Left lung (tissue), 10 donors: ENCODE results near the gene PDLIM7. TPM values are rescaled to one million over a fixed set of nuclear protein-coding genes. Genes with fewer than 3 reads are reported as not detected.
"Not testable (repeated sequence)": the region's sequence is repeated elsewhere in the genome, so short reads cannot be mapped to it uniquely, and the experiment has no call there.

Experiments used
- ATAC-seq: fragments of 200-7000 bp; cut with Tn5 transposase; one replicate; pipeline ENCODE4 v1.9.1; 2020; ENCODE audit warnings: moderate library complexity
- DNase-seq, 4 donors: peaks; one replicate each; pipeline ENCODE4 v3.0.0-alpha.2; 2013 to 2020
- H3K27ac ChIP-seq, 2 donors: fragments of 200-600 bp; sonication (generic) in 1 of 2; one replicate each; pipeline versions ENCODE4 v1.5.0 to v1.8.0; 2020 to 2021
- H3K27me3 ChIP-seq, 2 donors: fragments of 200-600 bp; sonication (generic) in 1 of 2; one replicate each; pipeline versions ENCODE4 v1.5.0 to v1.8.0; 2020 to 2021
- H3K36me3 ChIP-seq, 2 donors: fragments of 200-600 bp; sonication (generic) in 1 of 2; one replicate each; pipeline versions ENCODE4 v1.5.0 to v1.8.0; 2020 to 2021
- H3K4me1 ChIP-seq, 2 donors: fragments of 200-600 bp; one replicate each; pipeline ENCODE4 v1.8.0; 2021
- H3K4me3 ChIP-seq, 2 donors: fragments of 200-600 bp; sonication (generic) in 1 of 2; one replicate each; pipeline versions ENCODE4 v1.5.0 to v1.8.0; 2020 to 2021; ENCODE audit warnings: mild to moderate bottlenecking in 1 of 2
- H3K9me3 ChIP-seq, 2 donors: fragments of 200-600 bp; sonication (generic) in 1 of 2; one replicate each; pipeline versions ENCODE4 v1.5.0 to v1.8.0; 2020 to 2021
- CTCF ChIP-seq, 2 donors: fragments of 200-600 bp; sonication (generic) in 1 of 2; IDR thresholded peaks; one replicate each; pipeline versions ENCODE4 v1.5.0 to v1.8.0; 2021; ENCODE audit warnings: antibody characterized with exemption in 2 of 2
- intact Hi-C, 2 donors: fragments of 100-400 bp; cut with DNase I; formaldehyde crosslinking; loops; one replicate each; pipeline versions ENCODE4 v1.11.2 to v1.14.2; 2022
- polyA plus RNA-seq, 6 donors: library from polyadenylated mRNA; unstranded; fragments of 120-200 nt; gene quantifications; one replicate each; pipeline ENCODE4 v1.2.1, GENCODE V29; 2013; ENCODE audit not compliant: insufficient read length in 6 of 6
- total RNA-seq, 2 donors: library from RNA; stranded (reverse); fragmentation: NEBNext Ultra II Directional; extraction: Animal tissue kit (Norgen Biotek cat#: 25700); gene quantifications; one replicate each; pipeline ENCODE4 v1.2.1, GENCODE V29; 2021
- donor health status: DM: no; HTN: yes; CAD: no.
- donor health status: DM: no; HTN: no; CAD: no.

The PDLIM7 gene
- total and polyA plus RNA-seq, 8 donors = 60.9 to 141 (median 90.2) TPM

GRCh38 chr5:177536386-177536785 is 39.0 kb upstream of the PDLIM7 start:
- intact Hi-C loops = no loop called here
- H3K36me3 ChIP-seq = peaks cover 0 to 77% of the 10 kb centered on the region in 2 donors
- DNase-seq (no peak), ATAC-seq (no peak)
- H3K4me3 ChIP-seq = no peak overlapping the region
- H3K9me3 ChIP-seq = no peaks in the 10 kb centered on the region
- peaks cover 3 to 22% of the 10 kb centered on the region in 2 donors for H3K4me1 ChIP-seq
- no peak for TF ChIP-seq CTCF (IDR thresholded peaks at IDR 0.05)
- H3K27ac ChIP-seq = peak overlapping the region in 1 of 2 donors; percentile 33
- no peaks in the 10 kb centered on the region for H3K27me3 ChIP-seq

GRCh38 chr5:177535125-177535524 is 37.7 kb upstream of the PDLIM7 start:
- TF ChIP-seq CTCF (IDR thresholded peaks at IDR 0.05) = no peak
- H3K9me3 ChIP-seq = no peaks in the 10 kb centered on the region
- DNase-seq = no peak
- intact Hi-C loops = no loop called here
- H3K4me1 ChIP-seq = peaks cover 3 to 18% of the 10 kb centered on the region in 2 donors
- H3K27me3 ChIP-seq = no peaks in the 10 kb centered on the region
- H3K27ac ChIP-seq = no peak overlapping the region
- H3K4me3 ChIP-seq = no peak overlapping the region
- H3K36me3 ChIP-seq = peaks cover 0 to 90% of the 10 kb centered on the region in 2 donors
- ATAC-seq = no peak

GRCh38 chr5:177534433-177534832 is 37.0 kb upstream of the PDLIM7 start:
- DNase-seq, H3K27me3 ChIP-seq, H3K9me3 ChIP-seq, intact Hi-C loops, H3K27ac ChIP-seq, ATAC-seq, H3K4me3 ChIP-seq: not testable (repeated sequence)
- Histone ChIP-seq H3K36me3 (peaks cover 0 to 97% of the 10 kb centered on the region in 2 donors), H3K4me1 (peaks cover 3 to 18% of the 10 kb centered on the region in 2 donors)

GRCh38 chr5:177531209-177531940 is 34.0 kb upstream of the PDLIM7 start:
- Histone ChIP-seq H3K27ac (no peak overlapping the region), H3K27me3 (no peaks in the 10 kb centered on the region), H3K36me3 (peaks cover 0 to 100% of the 10 kb centered on the region in 2 donors), H3K4me1 (no peaks in the 10 kb centered on the region), H3K9me3 (no peaks in the 10 kb centered on the region), H3K4me3 (no peak overlapping the region)
- DNase-seq (no peak), ATAC-seq (no peak)
- intact Hi-C loops = no loop called here
- TF ChIP-seq CTCF (IDR thresholded peaks at IDR 0.05) = no peak

GRCh38 chr5:177530638-177531037 is 33.2 kb upstream of the PDLIM7 start:
- no peak for DNase-seq
- H3K27me3 ChIP-seq = no peaks in the 10 kb centered on the region
- no peaks in the 10 kb centered on the region for H3K4me1 ChIP-seq
- ATAC-seq = peak; percentile 69
- H3K4me3 ChIP-seq = no peak overlapping the region
- intact Hi-C loops = no loop called here
- no peak for TF ChIP-seq CTCF (IDR thresholded peaks at IDR 0.05)
- no peaks in the 10 kb centered on the region for H3K9me3 ChIP-seq
- no peak overlapping the region for H3K27ac ChIP-seq
- H3K36me3 ChIP-seq = peaks cover 0 to 100% of the 10 kb centered on the region in 2 donors
